Stimulated activated CD4-positive, alpha-beta T cell treated with anti-CD3 and anti-CD28 coated beads, Interleukin-1b, Interleukin-23, amount 100 ng/mL, for 24 hours (primary cell): ENCODE measurements around the gene SNX27.
"Not testable (repeated sequence)": the region's sequence is repeated elsewhere in the genome, so short reads cannot be mapped to it uniquely, and the experiment has no call there.

Experiments used
- DNase-seq, 4 experiments: peaks; one replicate each; pipeline ENCODE4 v3.0.0-alpha.2; 2020; ENCODE audit warnings: low read depth in 4 of 4, low spot score in 1 of 4

The SNX27 gene

DNA sequence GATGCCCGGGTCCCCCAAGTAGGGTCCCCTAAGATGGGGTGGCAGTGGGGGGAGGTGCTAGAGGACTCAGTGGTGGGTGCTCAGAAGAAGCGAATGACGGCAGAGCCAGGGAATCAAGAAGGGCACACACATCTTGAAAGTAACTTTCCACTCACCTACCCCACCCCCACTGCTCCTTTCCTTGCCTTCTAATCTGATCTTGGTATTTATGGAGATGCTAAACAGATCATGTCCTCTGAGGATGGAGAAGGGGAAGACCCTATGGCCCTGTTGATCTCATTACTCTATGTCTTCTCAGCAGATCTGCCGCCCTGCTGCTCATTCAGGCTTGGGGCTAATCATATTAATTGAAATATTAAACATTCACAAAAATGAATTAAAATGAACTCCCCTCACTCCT is 106.8 kb downstream of the SNX27 start:
- no peak for DNase-seq

GRCh38 chr1:151720125-151720524 is 108.3 kb downstream of the SNX27 start:
- no peak for DNase-seq

- DNase-seq = no peak
Observed at GRCh38 chr1:151720554-151720953, 108.7 kb downstream of the SNX27 start.

GRCh38 chr1:151720974-151721787 is 109.3 kb downstream of the SNX27 start, which contains the start of gene RIIAD1:
RIIAD1 (plus strand) TSS chr1:151721522; CDS start chr1:151721537, 15 bp downstream.
- DNase-seq = peak in 3 of 4 experiments; percentile 14 to 19 (median 19)

DNA sequence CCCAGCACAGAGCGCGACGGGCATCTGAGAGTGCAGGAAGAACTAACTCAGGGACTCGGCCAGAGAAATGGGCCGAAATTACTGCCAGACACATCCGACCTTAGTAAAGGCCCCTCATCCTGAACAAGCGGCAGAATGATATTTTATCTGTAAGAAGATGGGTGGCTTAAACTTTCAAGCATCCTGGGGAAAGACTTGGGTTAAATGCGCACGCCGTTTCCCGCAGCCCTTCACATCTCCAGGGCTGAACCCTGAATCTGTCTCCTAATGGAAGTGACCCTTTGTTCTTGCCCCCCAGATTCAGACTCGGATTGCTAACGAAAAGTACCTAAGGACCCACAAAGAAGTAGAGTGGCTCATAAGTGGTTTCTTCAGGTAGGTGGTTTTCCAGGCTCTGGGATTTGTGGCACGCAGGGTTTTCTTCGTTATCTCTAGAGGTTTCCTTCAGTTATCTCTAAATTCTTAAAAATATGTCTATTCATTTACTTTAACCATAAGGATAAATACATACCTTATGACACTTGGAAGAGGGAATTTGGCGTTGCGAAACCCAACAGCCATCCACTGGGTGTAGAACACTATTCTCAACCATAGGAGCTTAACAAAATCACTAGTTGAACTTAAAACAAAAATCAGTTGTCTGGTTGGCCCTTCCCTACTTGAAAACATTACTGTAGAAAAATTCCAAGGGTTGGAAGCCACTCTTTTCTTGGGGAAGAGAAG is 110.1 kb downstream of the SNX27 start:
- DNase-seq = no peak

DNA sequence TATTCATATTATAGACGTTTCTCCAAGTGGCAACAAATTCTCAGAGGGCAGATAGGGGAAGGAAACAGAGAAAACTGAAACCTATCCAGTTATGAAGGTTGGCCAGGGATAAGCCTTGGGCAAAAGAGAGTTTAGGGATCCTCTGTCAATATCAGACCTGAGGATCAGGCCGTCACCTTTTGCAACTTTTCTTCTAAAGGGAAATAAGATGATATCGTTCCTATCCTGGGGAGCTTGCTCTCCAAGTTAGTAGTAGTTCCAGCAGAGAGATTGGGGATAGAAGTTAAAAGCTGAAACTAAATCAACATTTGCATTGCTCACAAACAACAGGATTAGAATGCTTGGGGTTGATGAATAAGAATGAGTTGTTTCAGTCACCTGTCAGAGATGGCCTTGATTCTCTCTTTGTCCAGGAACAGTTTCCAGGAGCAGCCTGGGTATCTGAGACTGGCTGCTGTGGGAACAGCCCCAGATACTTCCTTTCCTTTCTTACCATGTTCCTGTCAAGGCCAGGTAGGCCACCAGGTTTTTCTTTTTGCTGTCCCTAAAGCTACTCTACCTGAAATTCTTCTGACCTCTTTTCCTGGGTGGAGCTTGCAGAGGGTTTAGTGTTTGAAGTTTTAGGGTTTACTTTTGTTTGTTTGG is 112.0 kb downstream of the SNX27 start:
- DNase-seq = no peak

GRCh38 chr1:151728151-151729054 is 116.6 kb downstream of the SNX27 start:
- DNase-seq = no peak

GRCh38 chr1:151729157-151729965 is 117.5 kb downstream of the SNX27 start:
- no peak for DNase-seq

DNA sequence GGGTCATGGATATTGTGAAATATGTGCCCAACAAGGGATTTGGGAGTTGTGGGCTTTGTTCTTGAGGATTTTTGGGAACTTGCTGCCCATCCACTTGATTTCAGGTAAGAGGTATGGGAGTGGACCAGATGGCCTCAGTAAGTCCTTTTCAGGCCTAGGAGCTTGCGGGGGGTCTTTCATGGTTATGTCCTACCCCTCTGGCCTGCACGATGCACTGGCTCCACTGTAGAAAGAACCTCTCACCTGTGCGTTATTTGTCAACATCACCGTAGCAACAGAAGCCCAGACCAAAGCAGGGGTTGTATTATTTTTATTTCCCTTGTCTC is 118.1 kb downstream of the SNX27 start:
- no peak for DNase-seq

- no peak for DNase-seq
Observed at GRCh38 chr1:151733126-151733525, 121.3 kb downstream of the SNX27 start.

- not testable (repeated sequence) for DNase-seq
Observed at GRCh38 chr1:151733995-151734394, 122.1 kb downstream of the SNX27 start.

DNA sequence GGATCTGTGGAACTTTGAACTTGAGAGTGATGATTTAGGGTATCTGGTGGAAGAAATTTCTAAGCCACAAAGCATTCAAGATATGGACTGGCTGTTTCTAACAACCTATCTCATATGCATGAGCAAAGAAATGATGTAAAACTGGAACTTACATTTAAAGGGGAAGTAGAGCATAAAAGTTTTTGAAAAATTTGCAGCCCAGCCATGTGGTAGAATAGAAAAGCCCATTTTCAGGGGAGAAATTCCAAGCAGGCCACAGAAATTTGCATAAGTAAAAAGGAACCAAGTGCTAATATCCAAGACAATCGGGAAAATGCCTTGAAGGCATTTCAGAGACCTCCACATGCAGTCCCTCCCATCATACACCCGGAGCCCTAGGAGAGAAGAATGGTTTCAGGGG is 125.2 kb downstream of the SNX27 start:
- DNase-seq = no peak

DNA sequence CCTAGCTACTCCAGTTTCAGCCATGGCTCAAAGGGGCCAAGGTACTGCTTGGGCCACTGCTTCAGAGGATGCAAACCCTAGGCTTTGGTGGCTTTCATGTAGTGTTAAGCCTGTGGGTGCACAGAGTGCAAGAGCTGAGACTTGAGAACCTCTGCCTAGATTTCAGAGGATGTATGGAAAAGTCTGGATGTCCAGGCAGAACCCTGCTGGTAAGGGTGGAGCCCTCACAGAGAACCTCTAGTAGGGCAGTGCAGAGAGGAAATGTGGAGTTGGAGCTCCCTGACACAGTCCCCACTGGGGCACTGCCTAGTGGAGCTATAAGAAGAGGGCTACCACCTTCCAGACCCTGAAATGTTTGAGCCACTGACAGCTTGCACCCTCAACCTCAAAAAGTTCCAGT is 125.6 kb downstream of the SNX27 start:
- DNase-seq = no peak

GRCh38 chr1:151739590-151740355 is 127.9 kb downstream of the SNX27 start:
- DNase-seq = no peak

GRCh38 chr1:151741516-151741915 is 129.7 kb downstream of the SNX27 start:
- DNase-seq = no peak
